Small intestine (tissue), 7 donors: ENCODE data around the gene ODAD2. TPM values are rescaled to one million over a fixed set of nuclear protein-coding genes. Genes with fewer than 3 reads are reported as not detected.
A peak's percentile ranks its signal among the peaks of the same experiment; 100 is the strongest.
"Not testable (repeated sequence)": the region's sequence is repeated elsewhere in the genome, so short reads cannot be mapped to it uniquely, and the experiment has no call there.

Source experiments
- DNase-seq, 2 donors: peaks; one replicate each; pipeline versions ENCODE4 v3.0.0 to v3.0.0-alpha.2; 2013
- FAIRE-seq: peaks from 2 replicates; lab custom pipeline; 2012; peaks lifted over from hg19 to GRCh38; lab: Jason Lieb, UNC
- H3K27ac ChIP-seq, 3 donors: one replicate each; pipeline ENCODE4 v1.5.1; 2013; ENCODE audit warnings: low read length in 2 of 3, mild to moderate bottlenecking in 2 of 3, control low read depth in 1 of 3, inconsistent platforms in 1 of 3, low read depth in 1 of 3, moderate library complexity in 1 of 3
- H3K27me3 ChIP-seq, 3 donors: one replicate each; pipeline ENCODE4 v1.6.1; 2013; ENCODE audit warnings: low read length in 3 of 3, inconsistent platforms in 1 of 3; ENCODE audit not compliant: control insufficient read depth in 3 of 3, insufficient read depth in 3 of 3
- H3K36me3 ChIP-seq, 3 donors: one replicate each; pipeline ENCODE4 v1.6.1; 2013; ENCODE audit warnings: low read length in 3 of 3, inconsistent platforms in 1 of 3, low read depth in 1 of 3, mild to moderate bottlenecking in 1 of 3, moderate library complexity in 1 of 3; ENCODE audit not compliant: control insufficient read depth in 3 of 3, insufficient read depth in 2 of 3
- H3K4me1 ChIP-seq, 3 donors: one replicate each; pipeline ENCODE4 v1.6.1; 2013; ENCODE audit warnings: low read length in 2 of 3, inconsistent platforms in 1 of 3, low read depth in 1 of 3, mild to moderate bottlenecking in 1 of 3, moderate library complexity in 1 of 3; ENCODE audit not compliant: control insufficient read depth in 3 of 3, insufficient read depth in 2 of 3
- H3K4me3 ChIP-seq, 3 donors: one replicate each; pipeline ENCODE4 v1.5.1; 2013; ENCODE audit warnings: low read length in 3 of 3, control low read depth in 1 of 3, inconsistent platforms in 1 of 3, low read depth in 1 of 3, mild to moderate bottlenecking in 1 of 3, moderate library complexity in 1 of 3
- H3K9me3 ChIP-seq, 2 donors: one replicate each; pipeline ENCODE4 v1.6.1; 2013; ENCODE audit warnings: low read depth in 1 of 2, low read length in 1 of 2; ENCODE audit not compliant: control insufficient read depth in 2 of 2, insufficient read depth in 1 of 2
- WGBS, 3 donors: extraction: QIAGEN DNeasy Blood & Tissue Kit; methylation state at CpG; one replicate each; pipeline ENCODE4 v1.1.7; 2013; 5-methylcytosine and 5-hydroxymethylcytosine counted together
- polyA plus RNA-seq, 4 donors: library from polyadenylated mRNA; stranded (reverse) in 3 of 4; unstranded in 1 of 4; fragments of 200-250 nt in 3 of 4; fragments of 120-200 nt in 1 of 4; gene quantifications; one replicate each; pipeline versions ENCODE4 v1.2.1 to v1.2.3, GENCODE V29; 2013
- donor health status: healthy with polysubstance abuse.
- donor health status: control.
- donor health status: control.
- donor health status: Bipolar disorder and iron deficiency.
- donor health status: healthy.

The ODAD2 gene
- polyA plus RNA-seq, 4 donors = 0.04 to 0.34 TPM; not detected in 2

- not testable (repeated sequence) for H3K4me1 ChIP-seq, H3K27ac ChIP-seq, H3K36me3 ChIP-seq, H3K9me3 ChIP-seq, FAIRE-seq, H3K27me3 ChIP-seq, H3K4me3 ChIP-seq
- DNase-seq = peak; percentile 31 to 38
- WGBS, 3 donors = 6 to 32% (median 7%) methylated on average over 6 of the region's 6 CpGs
Observed at GRCh38 chr10:27899485-27899884, 99.4 kb downstream of the ODAD2 start.

GRCh38 chr10:27899058-27899457 is 99.8 kb downstream of the ODAD2 start:
- DNase-seq (no peak), FAIRE-seq (no peak)
- no peaks in the 10 kb centered on the region for H3K36me3 ChIP-seq
- H3K27ac ChIP-seq = no peak overlapping the region
- H3K9me3 ChIP-seq = peaks cover 0 to 2% of the 10 kb centered on the region in 2 donors
- H3K27me3 ChIP-seq = no peaks in the 10 kb centered on the region
- no peaks in the 10 kb centered on the region for H3K4me1 ChIP-seq
- WGBS, 3 donors = 74 to 90% (median 77%) methylated on average over 8 of the region's 8 CpGs
- no peak overlapping the region for H3K4me3 ChIP-seq

GRCh38 chr10:27893358-27893954 is 105.4 kb downstream of the ODAD2 start:
- H3K27me3 ChIP-seq = no peaks in the 10 kb centered on the region
- H3K4me3 ChIP-seq = no peak overlapping the region
- no peak for FAIRE-seq
- WGBS, 3 donors = 11 to 43% (median 29%) methylated on average over 7 of the region's 7 CpGs
- no peaks in the 10 kb centered on the region for H3K36me3 ChIP-seq
- peaks cover 0 to 2% of the 10 kb centered on the region in 2 donors for H3K9me3 ChIP-seq
- H3K4me1 ChIP-seq = no peaks in the 10 kb centered on the region
- H3K27ac ChIP-seq = no peak overlapping the region
- DNase-seq = peak in 1 of 2 donors; percentile 3

GRCh38 chr10:27890971-27891370 is 107.9 kb downstream of the ODAD2 start:
- FAIRE-seq = no peak
- WGBS, 3 donors = 73 to 85% (median 79%) methylated on average over 3 of the region's 3 CpGs
- H3K9me3 ChIP-seq = no peaks in the 10 kb centered on the region
- H3K4me3 ChIP-seq = no peak overlapping the region
- H3K27me3 ChIP-seq = no peaks in the 10 kb centered on the region
- DNase-seq = no peak
- no peaks in the 10 kb centered on the region for H3K36me3 ChIP-seq
- H3K4me1 ChIP-seq = no peaks in the 10 kb centered on the region
- no peak overlapping the region for H3K27ac ChIP-seq

GRCh38 chr10:27889518-27889917 is 109.4 kb downstream of the ODAD2 start:
- no peaks in the 10 kb centered on the region for H3K27me3 ChIP-seq
- FAIRE-seq = no peak
- no peak overlapping the region for H3K4me3 ChIP-seq
- no peak for DNase-seq
- 83 to 91% (median 84%) methylated on average over 2 of the region's 2 CpGs for WGBS, 3 donors
- H3K4me1 ChIP-seq = no peaks in the 10 kb centered on the region
- no peak overlapping the region for H3K27ac ChIP-seq
- no peaks in the 10 kb centered on the region for H3K36me3 ChIP-seq
- peaks cover 0 to 2% of the 10 kb centered on the region in 2 donors for H3K9me3 ChIP-seq

- Histone ChIP-seq H3K4me3 (no peak overlapping the region), H3K27me3 (no peaks in the 10 kb centered on the region), H3K27ac (no peak overlapping the region), H3K4me1 (no peaks in the 10 kb centered on the region), H3K36me3 (no peaks in the 10 kb centered on the region), H3K9me3 (peaks cover 0 to 6% of the 10 kb centered on the region in 2 donors)
- FAIRE-seq (no peak), DNase-seq (no peak)
- WGBS, 3 donors = 73 to 82% (median 76%) methylated on average over 1 of the region's 1 CpG
Observed at GRCh38 chr10:27884185-27884641, 114.7 kb downstream of the ODAD2 start.

- H3K27ac ChIP-seq = no peak overlapping the region
- H3K4me3 ChIP-seq = no peak overlapping the region
- H3K27me3 ChIP-seq = no peaks in the 10 kb centered on the region
- no peak for FAIRE-seq
- 83 to 90% (median 84%) methylated on average over 4 of the region's 4 CpGs for WGBS, 3 donors
- no peaks in the 10 kb centered on the region for H3K4me1 ChIP-seq
- no peaks in the 10 kb centered on the region for H3K9me3 ChIP-seq
- no peaks in the 10 kb centered on the region for H3K36me3 ChIP-seq
- no peak for DNase-seq
Observed at GRCh38 chr10:27878281-27878680, 120.6 kb downstream of the ODAD2 start.

- no peak overlapping the region for H3K4me3 ChIP-seq
- peaks cover 0 to 2% of the 10 kb centered on the region in 2 donors for H3K9me3 ChIP-seq
- no peaks in the 10 kb centered on the region for H3K4me1 ChIP-seq
- no peaks in the 10 kb centered on the region for H3K27me3 ChIP-seq
- no peak overlapping the region for H3K27ac ChIP-seq
- FAIRE-seq = no peak
- no peak for DNase-seq
- H3K36me3 ChIP-seq = no peaks in the 10 kb centered on the region
Observed at GRCh38 chr10:27865221-27865635, 133.7 kb downstream of the ODAD2 start.

GRCh38 chr10:27861781-27862180 is 137.1 kb downstream of the ODAD2 start:
- WGBS, 3 donors = 89 to 91% (median 90%) methylated on average over 4 of the region's 4 CpGs
- H3K4me1 ChIP-seq = no peaks in the 10 kb centered on the region
- no peaks in the 10 kb centered on the region for H3K36me3 ChIP-seq
- FAIRE-seq (no peak), DNase-seq (no peak)
- H3K27ac ChIP-seq = no peak overlapping the region
- H3K9me3 ChIP-seq = no peaks in the 10 kb centered on the region
- H3K4me3 ChIP-seq = no peak overlapping the region
- peaks cover 0 to 5% (median 0%) of the 10 kb centered on the region in 3 donors for H3K27me3 ChIP-seq
